ENCODE data around the gene RDH11.

RDH11 gene

GRCh38 chr14:67650151-67650550 lies 45.4 kb downstream of the RDH11 start:
- DNase-seq (ENCODE audit: low read depth in 2 of 2), result no peak

GRCh38 chr14:67646131-67646530 lies 49.4 kb downstream of the RDH11 start:
- no peak for DNase-seq (ENCODE audit: low read depth in 2 of 2)

- DNase-seq (ENCODE audit: low read depth in 2 of 2), result no peak
Measured at GRCh38 chr14:67645414-67645813, 50.1 kb downstream of the RDH11 start.

GRCh38 chr14:67644428-67644827 lies 51.1 kb downstream of the RDH11 start:
- DNase-seq (ENCODE audit: low read depth in 2 of 2), result no peak

GRCh38 chr14:67643713-67644112 lies 51.9 kb downstream of the RDH11 start:
- DNase-seq (ENCODE audit: low read depth in 2 of 2), result no peak

- no peak for DNase-seq (ENCODE audit: low read depth in 2 of 2)
Measured at GRCh38 chr14:67641902-67642749, 53.4 kb downstream of the RDH11 start.

- DNase-seq (ENCODE audit: low read depth in 2 of 2), result no peak
Measured at GRCh38 chr14:67641480-67641879, 54.1 kb downstream of the RDH11 start.

GRCh38 chr14:67638642-67639041 lies 56.9 kb downstream of the RDH11 start:
- no peak for DNase-seq (ENCODE audit: low read depth in 2 of 2)

GRCh38 chr14:67636361-67636919 lies 59.1 kb downstream of the RDH11 start:
- no peak for DNase-seq (ENCODE audit: low read depth in 2 of 2)

GRCh38 chr14:67633451-67634147 lies 62.0 kb downstream of the RDH11 start:
- no peak for DNase-seq (ENCODE audit: low read depth in 2 of 2)

GRCh38 chr14:67630938-67631337 lies 64.6 kb downstream of the RDH11 start:
- DNase-seq (ENCODE audit: low read depth in 2 of 2), result no peak

- DNase-seq (ENCODE audit: low read depth in 2 of 2), result no peak
Measured at GRCh38 chr14:67630186-67630585, 65.4 kb downstream of the RDH11 start.

GRCh38 chr14:67627519-67627918 lies 68.0 kb downstream of the RDH11 start:
- no peak for DNase-seq (ENCODE audit: low read depth in 2 of 2)

Measured in stimulated activated CD8-positive, alpha-beta memory T cell treated with anti-CD3 and anti-CD28 coated beads, Interleukin-7, amount 100 ng/mL, for 4 hours (primary cell).